GM19025 (cell line): Measurements from ENCODE around the gene ANKRD33B.
"Not testable (repeated sequence)": the region's sequence is repeated elsewhere in the genome, so short reads cannot be mapped to it uniquely, and the experiment has no call there.

Source experiments
- ATAC-seq: cut with Tn5 transposase; IDR thresholded peaks from one replicate; pipeline ENCODE4 v1.9.1; 2021; ENCODE audit warnings: mild to moderate bottlenecking, low read depth, moderate library complexity; ENCODE audit not compliant: unreplicated experiment

ANKRD33B gene

GRCh38 chr5:10556289-10556807 lies 7.5 kb upstream of the ANKRD33B start:
- no peak for ATAC-seq

DNA sequence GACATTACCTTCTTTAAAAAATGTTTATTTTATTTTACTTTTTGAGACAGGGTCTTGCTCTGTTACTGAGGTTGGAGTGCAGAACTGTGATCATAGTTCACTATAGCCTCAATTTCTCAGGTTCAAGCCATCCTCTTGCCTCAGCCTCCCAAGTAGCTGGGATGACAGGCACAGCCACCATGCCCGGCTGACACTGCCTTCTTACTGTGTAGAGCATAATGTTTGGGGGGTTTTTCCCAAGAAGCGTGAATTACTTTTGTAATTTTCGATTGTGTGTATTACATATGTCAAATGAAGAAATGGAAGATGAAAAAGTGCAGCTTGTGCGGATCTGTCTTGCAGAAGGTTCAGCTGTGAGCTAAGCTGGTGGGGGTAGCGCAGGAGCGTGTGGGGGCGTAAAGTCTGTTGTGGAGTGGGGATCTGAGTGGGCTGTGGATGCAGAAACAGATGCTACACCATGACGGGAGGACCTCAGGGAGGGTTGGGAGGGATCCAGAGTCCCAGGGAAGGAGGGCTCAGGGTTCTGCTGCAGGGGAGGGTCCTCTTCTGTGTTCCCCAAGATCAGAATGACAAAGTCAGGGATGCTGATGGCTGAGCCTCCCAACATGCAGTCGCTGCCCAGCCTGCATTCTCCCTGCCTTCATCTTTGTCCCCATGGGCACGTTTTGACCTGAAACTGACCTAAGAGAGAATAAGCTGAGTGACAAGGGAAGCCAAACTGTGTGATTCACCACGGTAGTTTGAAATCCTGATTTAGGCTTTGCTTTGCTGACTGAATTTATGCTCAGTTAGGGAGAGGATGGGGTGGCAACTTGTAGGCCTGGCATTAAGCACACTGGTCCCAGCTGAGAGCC lies 6.8 kb upstream of the ANKRD33B start:
- no peak for ATAC-seq

GRCh38 chr5:10559151-10559550 lies 4.7 kb upstream of the ANKRD33B start:
- ATAC-seq = no peak

DNA sequence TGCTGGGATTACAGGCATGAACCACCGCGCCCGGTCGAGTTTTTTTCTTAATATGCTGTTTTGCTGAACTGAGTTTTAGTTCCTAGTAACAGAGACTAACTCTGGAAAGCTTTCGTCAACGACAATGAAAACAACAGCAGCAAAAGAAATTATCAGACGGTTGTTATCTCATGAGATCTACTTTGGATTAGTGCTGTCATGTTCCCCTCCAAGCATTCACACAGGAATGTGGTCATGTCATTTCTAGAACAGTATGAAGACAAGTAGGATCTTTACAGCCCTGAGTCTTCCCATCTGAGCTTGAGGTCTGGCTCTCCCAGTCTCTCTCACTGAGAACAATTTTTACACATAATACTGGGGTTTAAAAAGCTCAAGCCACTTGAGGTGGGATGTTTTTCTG lies 4.0 kb upstream of the ANKRD33B start:
- ATAC-seq = no peak

GRCh38 chr5:10562201-10563109 lies 1.4 kb upstream of the ANKRD33B start:
- no peak for ATAC-seq

DNA sequence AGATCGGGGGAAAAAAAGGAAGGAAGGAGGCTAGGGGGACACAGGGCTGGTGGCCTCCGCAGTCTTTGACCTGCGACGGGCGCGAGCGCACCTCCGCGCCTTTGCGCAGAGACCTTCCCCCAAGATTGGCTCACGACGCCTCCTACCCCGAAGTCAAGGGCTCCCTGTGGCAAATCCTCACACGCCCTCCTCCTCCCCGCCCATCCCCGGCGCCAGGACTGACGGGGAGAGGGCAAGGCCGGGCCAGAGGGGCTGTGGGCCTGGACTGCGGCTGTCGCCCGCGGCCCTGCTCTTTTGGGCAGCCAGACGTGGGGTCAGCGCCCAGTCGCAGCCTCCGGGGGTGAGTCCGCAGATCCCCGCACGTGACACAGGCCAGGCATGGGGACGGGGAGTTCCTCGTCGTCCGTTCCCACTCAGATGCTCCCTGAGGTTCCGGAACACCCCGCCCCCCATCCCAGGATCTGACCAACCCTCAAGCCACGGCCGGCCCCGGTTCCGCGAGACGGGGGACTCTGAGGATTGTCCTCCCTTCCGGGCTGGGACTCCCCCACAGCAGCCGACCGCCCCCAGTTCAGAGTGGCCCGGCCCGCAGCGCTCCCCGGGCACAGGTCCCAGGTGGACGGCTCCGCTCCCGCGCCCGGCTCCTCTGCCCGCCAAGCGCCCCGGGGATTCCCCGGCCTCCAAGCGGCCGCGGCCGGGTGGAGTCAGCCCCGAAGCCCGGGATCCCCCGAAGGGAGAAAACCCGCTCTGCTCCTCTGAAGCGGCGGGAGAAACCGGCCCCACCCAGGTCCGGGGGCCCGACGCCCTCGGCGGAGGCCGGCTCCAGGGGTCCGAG lies 543 bp upstream of the ANKRD33B start:
- peak; percentile 29 for ATAC-seq

GRCh38 chr5:10564838-10565784 lies 1.2 kb downstream of the ANKRD33B start:
- ATAC-seq = no peak

DNA sequence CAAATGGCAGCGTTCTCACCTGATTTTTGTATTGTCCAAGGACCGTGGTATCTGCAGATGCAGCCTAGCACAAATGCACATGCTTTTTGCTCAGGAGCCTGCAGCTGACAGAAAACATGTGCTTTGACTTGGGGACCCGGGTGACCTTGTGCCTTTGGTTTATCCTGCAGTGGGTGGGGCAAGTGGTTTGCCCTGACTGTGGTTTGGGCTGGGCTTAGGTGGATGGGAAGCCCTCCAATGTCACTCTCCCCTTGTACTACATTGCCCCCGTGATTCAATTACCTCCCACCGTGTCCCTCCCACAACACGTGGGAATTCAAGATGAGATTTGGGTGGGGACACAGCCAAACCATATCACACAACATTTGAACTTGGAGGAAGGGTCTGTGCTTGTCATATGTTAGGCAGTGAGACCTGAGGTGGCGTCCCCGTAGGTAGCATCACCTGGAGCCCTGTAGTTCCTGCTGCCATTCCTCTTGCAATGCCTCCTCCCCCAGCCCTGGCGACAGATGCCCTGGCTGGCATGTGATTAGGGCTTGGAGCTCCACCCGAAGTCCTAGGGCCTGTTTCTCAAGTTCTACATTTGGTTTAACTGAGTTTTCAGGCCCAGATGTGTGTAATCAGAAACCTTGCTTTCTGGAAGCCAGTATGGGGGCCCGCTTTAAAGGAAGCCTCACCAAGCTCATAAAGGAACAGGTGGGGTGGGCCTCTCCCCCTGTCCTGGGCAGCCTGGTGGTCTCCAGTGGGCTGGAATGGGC lies 2.1 kb downstream of the ANKRD33B start:
- no peak for ATAC-seq

DNA sequence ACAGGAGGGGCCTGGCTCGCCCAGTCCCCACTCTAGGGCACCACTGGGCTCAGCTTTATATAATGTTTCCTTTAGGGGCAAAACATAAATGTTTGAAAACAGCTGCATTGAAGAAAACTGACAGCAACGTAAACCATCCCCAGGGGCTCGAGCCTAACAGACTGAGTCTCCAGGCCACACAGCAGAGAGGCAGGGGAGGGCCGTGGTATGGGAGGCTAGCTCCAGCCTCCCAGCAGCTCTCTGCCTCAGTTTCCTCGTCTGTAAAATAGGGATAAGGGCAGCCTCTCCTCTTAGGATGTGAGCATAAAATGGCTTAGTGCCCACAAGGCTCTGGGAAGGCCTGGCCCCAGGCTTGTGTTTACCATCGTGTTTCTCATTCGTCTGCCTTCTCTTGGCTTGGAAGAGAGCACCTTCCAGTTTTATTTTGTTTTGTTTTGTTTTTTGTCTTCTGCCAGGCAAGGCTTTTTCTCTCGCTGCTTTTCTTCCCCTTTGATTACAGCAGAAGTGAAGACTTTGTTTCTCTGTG lies 2.7 kb downstream of the ANKRD33B start:
- no peak for ATAC-seq

- no peak for ATAC-seq
These were observed 3.3 kb downstream of the ANKRD33B start for GRCh38 chr5:10567121-10567591.

GRCh38 chr5:10567781-10568321 lies 4.0 kb downstream of the ANKRD33B start:
- no peak for ATAC-seq

GRCh38 chr5:10570540-10570939 lies 6.7 kb downstream of the ANKRD33B start:
- ATAC-seq = not testable (repeated sequence)

DNA sequence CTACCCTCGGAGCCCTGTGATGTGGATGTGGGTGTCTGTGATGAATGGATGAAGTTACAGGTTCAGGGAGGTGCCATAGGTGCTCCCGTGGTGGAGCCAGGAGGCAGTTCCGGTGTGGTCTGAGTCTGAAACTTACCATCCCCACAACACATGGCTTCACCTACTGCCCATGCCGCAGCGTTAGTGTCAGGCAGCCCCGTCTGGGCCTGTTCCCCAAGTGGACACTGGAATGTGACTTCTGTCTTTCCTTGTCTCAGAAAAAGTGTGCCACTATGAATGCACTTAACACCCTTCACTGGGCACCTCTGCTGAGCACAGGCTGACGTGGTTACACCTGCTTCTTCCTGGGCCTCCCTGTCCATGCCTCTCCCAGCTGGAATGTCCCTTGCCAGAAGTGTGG lies 8.6 kb downstream of the ANKRD33B start:
- ATAC-seq = no peak

GRCh38 chr5:10573487-10574145 lies 9.7 kb downstream of the ANKRD33B start:
- no peak for ATAC-seq

- not testable (repeated sequence) for ATAC-seq
These were observed 11.0 kb downstream of the ANKRD33B start for GRCh38 chr5:10574879-10575278.

- ATAC-seq = no peak
These were observed 12.4 kb downstream of the ANKRD33B start for GRCh38 chr5:10576121-10576789.

DNA sequence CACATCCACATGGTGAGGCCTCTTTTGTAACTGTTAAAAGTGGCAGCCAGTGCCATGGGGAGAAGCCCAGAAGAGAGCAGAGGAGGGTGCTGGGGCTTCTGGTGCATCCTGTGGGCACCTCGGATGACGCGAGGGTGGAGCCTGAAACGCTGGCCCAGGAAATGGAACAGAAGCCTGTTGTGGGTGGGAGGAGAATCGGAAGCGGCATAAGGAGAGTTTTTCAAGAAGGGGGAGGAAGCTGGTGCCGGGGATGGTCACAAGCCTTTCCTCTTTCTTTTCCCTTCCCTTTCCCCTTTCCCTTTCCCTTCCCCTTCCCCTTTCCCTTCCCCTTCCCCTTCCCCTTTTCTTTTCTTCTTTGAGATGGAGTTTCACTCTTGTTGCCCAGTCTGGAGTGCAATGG lies 12.9 kb downstream of the ANKRD33B start:
- ATAC-seq = no peak
